MM.1S (cell line): ENCODE results near the gene CTSW.

Experiments used
- DNase-seq: peaks from one replicate; pipeline ENCODE4 v3.0.0-alpha.2; 2015
- H2AFZ ChIP-seq: fragments of 300-600 bp; sonication (generic); 2 replicates; pipeline ENCODE4 v1.6.0; 2016; ENCODE audit warnings: antibody characterized with exemption, low read length
- H3F3A ChIP-seq: fragments of 300-600 bp; sonication (generic); 2 replicates; pipeline ENCODE4 v1.6.1; 2016; ENCODE audit warnings: mild to moderate bottlenecking, antibody characterized with exemption, low read length, moderate library complexity, mixed read lengths; ENCODE audit not compliant: insufficient read depth
- H3K27ac ChIP-seq: fragments of 300-600 bp; sonication (generic); 2 replicates; pipeline ENCODE4 v1.5.1; 2016; ENCODE audit warnings: mild to moderate bottlenecking, low read length
- H3K27me3 ChIP-seq: fragments of 300-600 bp; sonication (generic); replicated peaks from 2 replicates; pipeline ENCODE4 v1.6.0; 2016; ENCODE audit warnings: low read length; ENCODE audit not compliant: insufficient read depth
- H3K36me3 ChIP-seq: fragments of 300-600 bp; sonication (generic); replicated peaks from 2 replicates; pipeline ENCODE4 v1.6.1; 2016; ENCODE audit warnings: mild to moderate bottlenecking, low read length, mixed read lengths; ENCODE audit not compliant: insufficient read depth
- H3K4me1 ChIP-seq: fragments of 300-600 bp; sonication (generic); 2 replicates; pipeline ENCODE4 v1.6.1; 2016; ENCODE audit warnings: low read length, mixed read lengths
- H3K4me2 ChIP-seq: fragments of 300-600 bp; sonication (generic); 2 replicates; pipeline ENCODE4 v1.6.0; 2016; ENCODE audit warnings: low read depth, low read length
- H3K4me3 ChIP-seq: fragments of 300-600 bp; sonication (generic); 2 replicates; pipeline ENCODE4 v1.5.1; 2016; ENCODE audit warnings: low read length, mixed read lengths
- H3K79me2 ChIP-seq: fragments of 300-600 bp; sonication (generic); 2 replicates; pipeline ENCODE4 v1.6.1; 2016; ENCODE audit warnings: mixed run types, low read length, mixed read lengths
- H3K9ac ChIP-seq: fragments of 300-600 bp; sonication (generic); 2 replicates; pipeline ENCODE4 v1.6.1; 2016; ENCODE audit warnings: low read length, mixed read lengths
- H3K9me2 ChIP-seq: fragments of 300-600 bp; sonication (generic); replicated peaks from 2 replicates; pipeline ENCODE4 v1.6.1; 2016; ENCODE audit warnings: mild to moderate bottlenecking, low read length, mixed read lengths; ENCODE audit not compliant: insufficient read depth
- H3K9me3 ChIP-seq: fragments of 300-600 bp; sonication (generic); replicated peaks from 2 replicates; pipeline ENCODE4 v1.6.1; 2016; ENCODE audit warnings: mild to moderate bottlenecking, low read length, mixed read lengths; ENCODE audit not compliant: insufficient read depth
- H4K20me1 ChIP-seq: fragments of 300-600 bp; sonication (generic); 2 replicates; pipeline ENCODE4 v1.6.1; 2016; ENCODE audit warnings: mild to moderate bottlenecking, low read length, moderate library complexity, mixed read lengths; ENCODE audit not compliant: insufficient read depth
- CTCF ChIP-seq: fragments of 300-600 bp; sonication (generic); IDR thresholded peaks from 2 replicates; pipeline ENCODE4 v1.5.1; 2016; ENCODE audit warnings: antibody characterized with exemption, low read length, mixed read lengths
- EZH2 ChIP-seq: fragments of 300-600 bp; sonication (generic); optimal IDR thresholded peaks from 2 replicates; pipeline ENCODE3; 2017; ENCODE audit warnings: low read depth, mild to moderate bottlenecking, antibody characterized with exemption, low read length, mixed read lengths
- EZH2phosphoT487 ChIP-seq: fragments of 300-600 bp; sonication (generic); IDR thresholded peaks from 2 replicates; pipeline ENCODE4 v1.6.1; 2018; ENCODE audit warnings: antibody characterized with exemption, low read length

Gene CTSW

GRCh38 chr11:65860278-65861164 lies 19.1 kb upstream of the CTSW start, which contains the start of gene MUS81:
MUS81 (plus strand) TSS chr11:65860433; CDS start chr11:65860754, 321 bp downstream.
- TF ChIP-seq EZH2phosphoT487 (no peak), CTCF (peak; percentile 90)
- peak within 1 kb of the TSS; percentile 99 for H3K4me3 ChIP-seq
- H2AFZ ChIP-seq, result peak within 1 kb of the TSS; percentile 90
- no peaks in the 10 kb centered on the region for H3K9me2 ChIP-seq
- peaks cover 13% of the 10 kb centered on the region for H4K20me1 ChIP-seq
- peaks cover 52% of the 10 kb centered on the region for H3K79me2 ChIP-seq
- peak within 1 kb of the TSS; percentile 86 for H3K27ac ChIP-seq
- H3K36me3 ChIP-seq, result peaks cover 11% of the 10 kb centered on the region
- no peaks in the 10 kb centered on the region for H3K9me3 ChIP-seq
- peaks cover 40% of the 10 kb centered on the region for H3F3A ChIP-seq
- no peaks in the 10 kb centered on the region for H3K27me3 ChIP-seq
- H3K4me2 ChIP-seq, result peak within 1 kb of the TSS; percentile 96
- H3K4me1 ChIP-seq, result peaks cover 16% of the 10 kb centered on the region
- DNase-seq, result peak; percentile 96
- peak within 1 kb of the TSS; percentile 93 for H3K9ac ChIP-seq

GRCh38 chr11:65861165-65861505 lies 18.5 kb upstream of the CTSW start:
- no peak for DNase-seq
- Histone ChIP-seq H3K27me3 (no peaks in the 10 kb centered on the region), H3K9ac (peak overlapping the region; percentile 93), H3K4me3 (peak overlapping the region; percentile 99), H3K9me3 (no peaks in the 10 kb centered on the region), H2AFZ (peak overlapping the region; percentile 55), H3K79me2 (peaks cover 46% of the 10 kb centered on the region), H3K27ac (peak overlapping the region; percentile 86), H4K20me1 (peaks cover 7% of the 10 kb centered on the region), H3F3A (peaks cover 40% of the 10 kb centered on the region), H3K36me3 (peaks cover 5% of the 10 kb centered on the region; the same call in 1 of the 2 replicates), H3K4me2 (peak overlapping the region; percentile 96), H3K9me2 (no peaks in the 10 kb centered on the region), H3K4me1 (peaks cover 14% of the 10 kb centered on the region)
- TF ChIP-seq EZH2phosphoT487, result no peak
- no peak for TF ChIP-seq CTCF

- peaks cover 8% of the 10 kb centered on the region for H3K4me1 ChIP-seq
- no peak overlapping the region for H2AFZ ChIP-seq
- no peak overlapping the region for H3K27ac ChIP-seq
- H4K20me1 ChIP-seq, result peaks cover 2% of the 10 kb centered on the region
- H3K4me2 ChIP-seq, result peak overlapping the region; percentile 96
- peaks cover 40% of the 10 kb centered on the region for H3F3A ChIP-seq
- H3K9me3 ChIP-seq, result no peaks in the 10 kb centered on the region
- no peaks in the 10 kb centered on the region for H3K27me3 ChIP-seq
- DNase-seq, result no peak
- peaks cover 5% of the 10 kb centered on the region; the same call in 1 of the 2 replicates for H3K36me3 ChIP-seq
- H3K9ac ChIP-seq, result peak overlapping the region; percentile 93
- no peaks in the 10 kb centered on the region for H3K9me2 ChIP-seq
- H3K79me2 ChIP-seq, result peaks cover 41% of the 10 kb centered on the region
- TF ChIP-seq EZH2phosphoT487, result no peak
- no peak for TF ChIP-seq CTCF
- TF ChIP-seq EZH2, result no peak
- peak overlapping the region; percentile 99 for H3K4me3 ChIP-seq
Observed at GRCh38 chr11:65861533-65862183, 18.0 kb upstream of the CTSW start.
